GM23338 (cell line): ENCODE results near the gene KIAA1671. TPM values are rescaled to one million over a fixed set of nuclear protein-coding genes. Genes with fewer than 3 reads are reported as not detected.

Experiments used
- ATAC-seq: fragments of 200-7000 bp; cut with Tn5 transposase; 3 replicates; pipeline ENCODE4 v1.9.1; 2020
- DNase-seq: peaks from one replicate; pipeline ENCODE4 v3.0.0-alpha.2; 2015; ENCODE audit warnings: low spot score
- H2AFZ ChIP-seq: fragments of 200-600 bp; sonication (generic); 2 replicates; pipeline ENCODE4 v1.8.0; 2016; ENCODE audit warnings: antibody characterized with exemption, mild to moderate bottlenecking, moderate library complexity
- H3F3A ChIP-seq: fragments of 200-600 bp; sonication (generic); replicated peaks from 2 replicates; pipeline ENCODE4 v1.8.0; 2017; ENCODE audit warnings: antibody characterized with exemption, mixed run types, low read depth
- H3K27ac ChIP-seq: fragments of 200-600 bp; sonication (generic); 2 replicates; pipeline ENCODE4 v1.6.1; 2016; ENCODE audit warnings: low read depth
- H3K27me3 ChIP-seq: fragments of 200-600 bp; sonication (generic); 2 replicates; pipeline ENCODE4 v1.8.0; 2016; ENCODE audit warnings: mild to moderate bottlenecking, mixed run types, moderate library complexity; ENCODE audit not compliant: insufficient read depth
- H3K36me3 ChIP-seq: fragments of 200-600 bp; sonication (generic); 2 replicates; pipeline ENCODE4 v1.8.0; 2016; ENCODE audit warnings: mild to moderate bottlenecking; ENCODE audit not compliant: insufficient read depth
- H3K4me1 ChIP-seq: fragments of 200-600 bp; sonication (generic); 2 replicates; pipeline ENCODE4 v1.8.0; 2016; ENCODE audit warnings: mild to moderate bottlenecking, moderate library complexity; ENCODE audit not compliant: insufficient read depth
- H3K4me2 ChIP-seq: fragments of 200-600 bp; sonication (generic); 2 replicates; pipeline ENCODE4 v1.7.1; 2017; ENCODE audit warnings: mixed run types
- H3K4me3 ChIP-seq: fragments of 200-600 bp; sonication (generic); 2 replicates; pipeline ENCODE4 v1.6.1; 2016; ENCODE audit warnings: mixed run types
- H3K79me2 ChIP-seq: fragments of 200-600 bp; sonication (generic); replicated peaks from 2 replicates; pipeline ENCODE4 v1.8.0; 2017; ENCODE audit warnings: mild to moderate bottlenecking; ENCODE audit not compliant: insufficient read depth
- H3K9me2 ChIP-seq: fragments of 200-600 bp; sonication (generic); 2 replicates; pipeline ENCODE4 v1.8.0; 2017; ENCODE audit not compliant: insufficient read depth
- H4K20me1 ChIP-seq: fragments of 200-600 bp; sonication (generic); replicated peaks from 2 replicates; pipeline ENCODE4 v1.8.0; 2017; ENCODE audit warnings: mild to moderate bottlenecking; ENCODE audit not compliant: insufficient read depth
- H3K27ac Mint-ChIP-seq: 2 replicates; pipeline ENCODE4 v1.8.0; 2020; ENCODE audit warnings: inconsistent platforms, mild to moderate bottlenecking, moderate library complexity, mixed read lengths
- H3K27me3 Mint-ChIP-seq: 3 replicates; pipeline ENCODE4 v1.8.0; 2022; ENCODE audit warnings: low read depth, mild to moderate bottlenecking, moderate library complexity, mixed read lengths, inconsistent platforms; ENCODE audit not compliant: insufficient read depth, poor library complexity
- H3K36me3 Mint-ChIP-seq: 3 replicates; pipeline ENCODE4 v1.8.0; 2021; ENCODE audit warnings: low read depth, mild to moderate bottlenecking, inconsistent platforms, moderate library complexity, mixed read lengths
- H3K4me1 Mint-ChIP-seq: 3 replicates; pipeline ENCODE4 v1.8.0; 2020; ENCODE audit warnings: mild to moderate bottlenecking, inconsistent platforms, mixed read lengths
- H3K4me3 Mint-ChIP-seq: 3 replicates; pipeline ENCODE4 v1.8.0; 2021; ENCODE audit warnings: moderate library complexity, mild to moderate bottlenecking, inconsistent platforms, mixed read lengths
- H3K9me3 Mint-ChIP-seq: 3 replicates; pipeline ENCODE4 v1.8.0; 2020; ENCODE audit warnings: moderate library complexity, mild to moderate bottlenecking, inconsistent platforms, mixed read lengths
- CREB1 ChIP-seq: fragments of 250-450 bp; sonication (Bioruptor Pico); IDR thresholded peaks from 2 replicates; pipeline ENCODE4 v1.5.0; 2020; ENCODE audit warnings: low read depth, mild to moderate bottlenecking, moderate library complexity
- EZH2 ChIP-seq: fragments of 200-600 bp; sonication (generic); IDR thresholded peaks from one replicate; pipeline ENCODE4 v1.8.0; 2017; ENCODE audit warnings: antibody characterized with exemption, mild to moderate bottlenecking, low read depth; ENCODE audit not compliant: unreplicated experiment
- EZH2phosphoT487 ChIP-seq: fragments of 200-600 bp; sonication (generic); IDR thresholded peaks from one replicate; pipeline ENCODE4 v1.8.1; 2018; ENCODE audit warnings: antibody characterized with exemption; ENCODE audit not compliant: unreplicated experiment
- NANOG ChIP-seq: IDR thresholded peaks from 2 replicates; pipeline ENCODE4 v1.6.1; 2016; ENCODE audit warnings: antibody characterized with exemption, borderline replicate concordance
- REST ChIP-seq: IDR thresholded peaks from one replicate; pipeline ENCODE4 v1.6.1; 2018; ENCODE audit warnings: antibody characterized with exemption; ENCODE audit not compliant: unreplicated experiment
- STAT1 ChIP-seq: IDR thresholded peaks from one replicate; pipeline ENCODE4 v1.6.1; 2016; ENCODE audit warnings: antibody characterized with exemption; ENCODE audit not compliant: unreplicated experiment
- ZNF114 ChIP-seq: fragments of 250-450 bp; sonication (Bioruptor Pico); IDR thresholded peaks from 2 replicates; pipeline ENCODE4 v1.5.0; 2020; ENCODE audit warnings: mild to moderate bottlenecking, moderate library complexity
- ZNF331 ChIP-seq: fragments of 250-450 bp; sonication (Bioruptor Pico); IDR thresholded peaks from 2 replicates; pipeline ENCODE4 v1.5.0; 2020; ENCODE audit warnings: low read depth, mild to moderate bottlenecking, moderate library complexity
- polyA plus RNA-seq: library from polyadenylated mRNA; unstranded; fragments of >200 nt; fragmentation: Nextera tagmentation; extraction: Ambion mirVana; gene quantifications from 2 replicates; pipeline ENCODE4 v1.2.1, GENCODE V29; 2016
- total RNA-seq: library from RNA; depleted of rRNA; stranded (reverse); fragments of >200 nt; shearing (Covaris generic); gene quantifications from 2 replicates; pipeline ENCODE4 v1.2.3, GENCODE V29; 2014
- TF ChIP-seq, protein P1 (sequence below), 2 experiments: fragments of 200-600 bp in 1 of 2; sonication (generic) in 1 of 2; conservative IDR thresholded peaks; 2 replicates each; pipeline versions ENCODE4 v1.5.1 to v1.6.1; 2016 to 2017; ENCODE audit warnings: antibody characterized with exemption in 2 of 2, low read depth in 2 of 2, mild to moderate bottlenecking in 2 of 2, moderate library complexity in 1 of 2

KIAA1671 gene
- total and polyA plus RNA-seq, 2 experiments from 2014 or later: 6.1 to 27.2 TPM

GRCh38 chr22:24954856-24955255 lies 2.3 kb downstream of the KIAA1671 start (continued):
- TF ChIP-seq, protein P1, sequence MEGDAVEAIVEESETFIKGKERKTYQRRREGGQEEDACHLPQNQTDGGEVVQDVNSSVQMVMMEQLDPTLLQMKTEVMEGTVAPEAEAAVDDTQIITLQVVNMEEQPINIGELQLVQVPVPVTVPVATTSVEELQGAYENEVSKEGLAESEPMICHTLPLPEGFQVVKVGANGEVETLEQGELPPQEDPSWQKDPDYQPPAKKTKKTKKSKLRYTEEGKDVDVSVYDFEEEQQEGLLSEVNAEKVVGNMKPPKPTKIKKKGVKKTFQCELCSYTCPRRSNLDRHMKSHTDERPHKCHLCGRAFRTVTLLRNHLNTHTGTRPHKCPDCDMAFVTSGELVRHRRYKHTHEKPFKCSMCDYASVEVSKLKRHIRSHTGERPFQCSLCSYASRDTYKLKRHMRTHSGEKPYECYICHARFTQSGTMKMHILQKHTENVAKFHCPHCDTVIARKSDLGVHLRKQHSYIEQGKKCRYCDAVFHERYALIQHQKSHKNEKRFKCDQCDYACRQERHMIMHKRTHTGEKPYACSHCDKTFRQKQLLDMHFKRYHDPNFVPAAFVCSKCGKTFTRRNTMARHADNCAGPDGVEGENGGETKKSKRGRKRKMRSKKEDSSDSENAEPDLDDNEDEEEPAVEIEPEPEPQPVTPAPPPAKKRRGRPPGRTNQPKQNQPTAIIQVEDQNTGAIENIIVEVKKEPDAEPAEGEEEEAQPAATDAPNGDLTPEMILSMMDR (conservative IDR thresholded peaks at IDR 0.05; ENCODE audit: low read depth in 2 of 2): no peak
- TF ChIP-seq ZNF114 (CRISPR knock-in tag) (no peak), STAT1 (no peak), CREB1 (CRISPR knock-in tag) (no peak), EZH2 (no peak), NANOG (no peak), EZH2phosphoT487 (no peak)

- H3K4me3 ChIP-seq: no peak overlapping the region
- DNase-seq (no peak), ATAC-seq (no peak)
- no peak overlapping the region for H3K27ac ChIP-seq
- H3K27me3 ChIP-seq: peaks cover 9% of the 10 kb centered on the region; the same call in 1 of the 2 replicates
- H3K36me3 Mint-ChIP-seq: peaks cover 12% of the 10 kb centered on the region; the same call in 2 of the 3 replicates
- H3K36me3 ChIP-seq: no peaks in the 10 kb centered on the region
- H3K4me3 Mint-ChIP-seq: no peak overlapping the region
- peaks cover 12% of the 10 kb centered on the region for H3K4me1 ChIP-seq
- peaks cover 71% of the 10 kb centered on the region for H3K79me2 ChIP-seq
- H3K9me3 Mint-ChIP-seq: no peaks in the 10 kb centered on the region
- no peak overlapping the region for H3K27ac Mint-ChIP-seq
- H3K9me2 ChIP-seq: no peaks in the 10 kb centered on the region
- H3K4me1 Mint-ChIP-seq: peaks cover 16% of the 10 kb centered on the region
- no peak for TF ChIP-seq EZH2phosphoT487
- no peak for TF ChIP-seq ZNF114 (CRISPR knock-in tag)
- TF ChIP-seq STAT1: no peak
- TF ChIP-seq ZNF331 (CRISPR knock-in tag): no peak
- no peak overlapping the region for H3K4me2 ChIP-seq
- 0 out of 2 replicates have a peak, but pooled peaks cover 9% of the 10 kb centered on the region for H3F3A ChIP-seq
- no peak overlapping the region for H2AFZ ChIP-seq
- peaks cover 23% of the 10 kb centered on the region for H3K27me3 Mint-ChIP-seq
- peaks cover 4% of the 10 kb centered on the region; the same call in 1 of the 2 replicates for H4K20me1 ChIP-seq
These were observed 4.5 kb downstream of the KIAA1671 start for GRCh38 chr22:24957043-24957442.

DNA sequence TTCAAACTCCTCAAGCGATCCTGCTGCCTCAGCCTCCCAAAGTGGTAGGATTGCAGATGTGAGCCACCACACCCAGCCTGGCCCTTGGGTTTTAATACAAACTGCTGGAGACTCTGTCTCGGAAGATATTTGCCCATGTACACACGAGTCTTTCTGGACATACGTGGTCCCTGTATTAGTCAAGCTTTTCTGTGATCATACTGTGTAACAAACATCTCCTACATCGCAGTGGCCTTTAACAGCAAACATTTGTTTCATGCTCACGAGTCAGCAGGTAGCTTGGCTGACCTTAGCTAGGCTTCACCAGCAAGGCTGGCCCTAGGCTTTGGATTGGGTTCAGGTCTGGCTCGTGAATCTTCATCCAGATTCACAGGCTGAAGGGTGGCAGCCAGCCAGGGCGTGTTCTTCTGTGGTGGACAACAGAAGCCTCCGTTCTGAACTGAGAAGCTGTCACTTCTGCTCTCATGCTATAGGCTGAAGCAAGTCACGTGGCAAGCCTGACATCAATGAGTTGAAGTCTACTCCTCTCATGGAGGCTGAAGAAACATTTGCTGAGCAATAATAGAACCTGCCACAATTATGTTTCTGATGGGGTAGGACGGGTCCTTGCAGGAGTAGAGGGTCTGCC lies 8.8 kb downstream of the KIAA1671 start:
- Histone ChIP-seq H3F3A (no peaks in the 10 kb centered on the region), H3K9me2 (no peaks in the 10 kb centered on the region), H3K36me3 (no peaks in the 10 kb centered on the region), H3K4me1 (no peaks in the 10 kb centered on the region), H3K4me3 (no peak overlapping the region), H3K27ac (no peak overlapping the region; the same call in 1 of the 2 replicates), H3K4me2 (no peak overlapping the region), H2AFZ (no peak overlapping the region), H3K27me3 (no peaks in the 10 kb centered on the region), H3K79me2 (peaks cover 80% of the 10 kb centered on the region), H4K20me1 (no peaks in the 10 kb centered on the region)
- ATAC-seq (no peak), DNase-seq (no peak)
- TF ChIP-seq EZH2phosphoT487 (no peak), NANOG (no peak), EZH2 (no peak), REST (no peak), ZNF114 (CRISPR knock-in tag) (no peak)
- Mint-ChIP-seq H3K36me3 (peaks cover 7% of the 10 kb centered on the region; the same call in 2 of the 3 replicates), H3K9me3 (no peaks in the 10 kb centered on the region), H3K27me3 (peaks cover 3% of the 10 kb centered on the region), H3K4me3 (no peak overlapping the region), H3K4me1 (peaks cover 8% of the 10 kb centered on the region), H3K27ac (no peak overlapping the region; the same call in 1 of the 2 replicates)
